HL-60 (cell line): ENCODE results near the gene SMAD7.

Experiments used
- CTCF ChIP-seq: IDR thresholded peaks from one replicate; pipeline ENCODE4 v1.5.1; 2011; ENCODE audit warnings: low read length, control low read depth, inconsistent platforms; ENCODE audit not compliant: insufficient read depth
- GABPA ChIP-seq: IDR thresholded peaks from 2 replicates; pipeline ENCODE4 v1.6.1; 2012; ENCODE audit warnings: low read depth
- POLR2AphosphoS5 ChIP-seq: IDR thresholded peaks from 2 replicates; pipeline ENCODE4 v1.6.1; 2012; ENCODE audit warnings: low read depth
- TF ChIP-seq, protein P1 (sequence below): IDR thresholded peaks from 2 replicates; pipeline ENCODE4 v1.6.1; 2012; ENCODE audit warnings: low read depth; ENCODE audit not compliant: insufficient replicate concordance

DNA sequence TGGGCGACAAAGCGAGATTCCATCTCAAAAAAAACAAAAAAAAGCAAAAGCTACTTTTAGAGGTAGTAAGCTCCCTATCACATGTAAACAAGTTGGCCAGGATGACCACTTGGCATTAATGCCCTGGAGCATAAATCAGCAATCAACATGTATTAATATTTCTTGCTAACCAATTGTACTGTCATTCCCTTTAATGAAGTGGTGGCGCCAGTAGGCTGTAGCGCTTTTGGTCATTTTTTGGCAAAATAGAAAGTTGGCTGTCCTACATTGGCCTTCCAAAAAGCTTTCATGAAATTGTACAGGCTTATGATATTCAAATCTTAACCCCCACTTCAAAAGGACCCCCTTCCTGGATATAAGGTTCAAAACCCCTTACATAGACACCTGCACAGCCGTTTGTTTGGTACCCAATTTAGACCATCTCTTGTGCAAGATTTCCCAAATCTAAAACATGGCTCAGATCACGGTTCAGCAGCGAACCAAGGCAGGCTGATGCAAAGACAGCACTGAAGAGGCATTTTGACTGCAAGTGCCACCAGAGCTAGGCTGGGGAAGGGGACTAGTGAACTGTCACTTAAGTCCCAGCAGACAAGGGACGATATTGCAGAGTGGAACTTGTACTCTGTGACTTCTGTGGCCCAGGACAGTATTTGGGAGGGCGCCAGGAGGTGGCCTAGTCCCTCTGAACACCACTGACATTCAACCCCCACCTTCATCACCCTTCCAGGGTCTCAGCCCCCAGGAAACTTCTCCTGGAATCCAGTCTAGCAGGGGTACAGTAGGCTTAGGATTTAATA is 31.9 kb downstream of the SMAD7 start:
- TF ChIP-seq CTCF (no peak), POLR2AphosphoS5 (no peak), GABPA (no peak)
- TF ChIP-seq, protein P1, sequence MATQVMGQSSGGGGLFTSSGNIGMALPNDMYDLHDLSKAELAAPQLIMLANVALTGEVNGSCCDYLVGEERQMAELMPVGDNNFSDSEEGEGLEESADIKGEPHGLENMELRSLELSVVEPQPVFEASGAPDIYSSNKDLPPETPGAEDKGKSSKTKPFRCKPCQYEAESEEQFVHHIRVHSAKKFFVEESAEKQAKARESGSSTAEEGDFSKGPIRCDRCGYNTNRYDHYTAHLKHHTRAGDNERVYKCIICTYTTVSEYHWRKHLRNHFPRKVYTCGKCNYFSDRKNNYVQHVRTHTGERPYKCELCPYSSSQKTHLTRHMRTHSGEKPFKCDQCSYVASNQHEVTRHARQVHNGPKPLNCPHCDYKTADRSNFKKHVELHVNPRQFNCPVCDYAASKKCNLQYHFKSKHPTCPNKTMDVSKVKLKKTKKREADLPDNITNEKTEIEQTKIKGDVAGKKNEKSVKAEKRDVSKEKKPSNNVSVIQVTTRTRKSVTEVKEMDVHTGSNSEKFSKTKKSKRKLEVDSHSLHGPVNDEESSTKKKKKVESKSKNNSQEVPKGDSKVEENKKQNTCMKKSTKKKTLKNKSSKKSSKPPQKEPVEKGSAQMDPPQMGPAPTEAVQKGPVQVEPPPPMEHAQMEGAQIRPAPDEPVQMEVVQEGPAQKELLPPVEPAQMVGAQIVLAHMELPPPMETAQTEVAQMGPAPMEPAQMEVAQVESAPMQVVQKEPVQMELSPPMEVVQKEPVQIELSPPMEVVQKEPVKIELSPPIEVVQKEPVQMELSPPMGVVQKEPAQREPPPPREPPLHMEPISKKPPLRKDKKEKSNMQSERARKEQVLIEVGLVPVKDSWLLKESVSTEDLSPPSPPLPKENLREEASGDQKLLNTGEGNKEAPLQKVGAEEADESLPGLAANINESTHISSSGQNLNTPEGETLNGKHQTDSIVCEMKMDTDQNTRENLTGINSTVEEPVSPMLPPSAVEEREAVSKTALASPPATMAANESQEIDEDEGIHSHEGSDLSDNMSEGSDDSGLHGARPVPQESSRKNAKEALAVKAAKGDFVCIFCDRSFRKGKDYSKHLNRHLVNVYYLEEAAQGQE, result no peak
